Stimulated activated CD4-positive, alpha-beta T cell treated with anti-CD3 and anti-CD28 coated beads, Interleukin-1b, Interleukin-23, amount 100 ng/mL, for 48 hours (primary cell): Measurements from ENCODE around the gene GDPD1.
A peak's percentile ranks its signal among the peaks of the same experiment; 100 is the strongest.
"Not testable (repeated sequence)": the region's sequence is repeated elsewhere in the genome, so short reads cannot be mapped to it uniquely, and the experiment has no call there.

Experiments used
- DNase-seq: peaks from one replicate; pipeline ENCODE4 v3.0.0-alpha.2; 2020

GDPD1 gene

DNA sequence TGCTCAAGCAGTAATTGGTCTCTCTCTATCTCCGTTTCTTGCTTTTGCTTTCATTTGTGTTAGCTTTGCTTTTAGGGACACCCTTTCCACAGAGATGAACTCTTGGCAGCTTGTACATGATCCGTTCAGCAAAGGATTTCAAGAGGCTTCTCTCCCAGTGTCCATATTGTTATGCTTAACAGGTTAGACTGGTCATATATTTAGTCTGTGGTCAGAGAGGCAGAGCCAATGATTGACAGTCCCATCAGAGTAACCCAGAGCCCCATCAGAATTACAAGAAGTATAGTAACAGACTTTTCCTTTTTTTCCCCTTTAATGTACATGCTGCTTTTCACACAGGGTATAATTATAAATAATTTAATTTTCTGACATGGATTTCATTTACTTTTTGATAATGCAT, 34.4 kb downstream of the GDPD1 start:
- no peak for DNase-seq

- no peak for DNase-seq
These were observed 36.8 kb downstream of the GDPD1 start for GRCh38 chr17:59257101-59257500.

- DNase-seq, result no peak
These were observed 40.4 kb downstream of the GDPD1 start for GRCh38 chr17:59260722-59261121.

DNA sequence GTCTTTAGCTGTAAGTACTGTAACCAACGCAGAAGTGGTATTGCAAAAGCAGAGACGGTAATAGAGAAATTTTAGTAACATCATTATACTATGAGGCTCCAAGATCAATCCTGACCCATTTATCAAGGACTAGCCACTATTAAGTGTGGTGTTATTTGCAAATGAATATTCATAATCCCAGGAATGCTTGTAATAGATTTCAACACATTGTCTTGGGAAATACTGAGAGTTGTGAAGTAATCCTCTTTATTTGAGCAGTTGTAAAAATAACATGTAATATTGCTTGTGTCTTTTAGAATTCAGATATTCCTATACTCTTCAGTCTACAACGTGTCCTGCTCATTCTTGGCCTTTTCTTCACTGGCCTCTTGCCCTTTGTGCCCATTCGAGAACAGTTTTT, 46.4 kb downstream of the GDPD1 start:
- no peak for DNase-seq

GRCh38 chr17:59267776-59268175, 47.5 kb downstream of the GDPD1 start:
- DNase-seq, result no peak

DNA sequence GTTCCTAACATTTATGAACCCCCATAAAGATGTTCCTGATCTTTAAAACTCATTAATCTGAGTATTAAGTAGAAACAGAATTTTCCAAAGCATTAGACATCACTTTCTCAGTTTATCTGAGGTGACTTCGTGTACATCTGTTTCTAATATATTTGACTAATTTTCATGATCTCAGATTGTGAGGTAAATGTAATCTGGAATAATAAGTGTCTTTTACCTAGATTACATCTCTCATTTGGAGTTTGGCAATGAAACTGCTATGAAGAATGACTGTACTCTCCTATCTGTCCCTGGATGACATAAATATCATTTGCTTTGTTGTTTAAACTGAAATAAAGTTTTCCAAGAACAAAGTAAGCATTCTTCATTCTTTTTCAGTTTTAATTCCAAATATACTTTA, 55.3 kb downstream of the GDPD1 start:
- no peak for DNase-seq

- no peak for DNase-seq
These were observed 56.7 kb downstream of the GDPD1 start for GRCh38 chr17:59277031-59277430.

GRCh38 chr17:59278406-59278805, 58.1 kb downstream of the GDPD1 start:
- DNase-seq, result no peak

DNA sequence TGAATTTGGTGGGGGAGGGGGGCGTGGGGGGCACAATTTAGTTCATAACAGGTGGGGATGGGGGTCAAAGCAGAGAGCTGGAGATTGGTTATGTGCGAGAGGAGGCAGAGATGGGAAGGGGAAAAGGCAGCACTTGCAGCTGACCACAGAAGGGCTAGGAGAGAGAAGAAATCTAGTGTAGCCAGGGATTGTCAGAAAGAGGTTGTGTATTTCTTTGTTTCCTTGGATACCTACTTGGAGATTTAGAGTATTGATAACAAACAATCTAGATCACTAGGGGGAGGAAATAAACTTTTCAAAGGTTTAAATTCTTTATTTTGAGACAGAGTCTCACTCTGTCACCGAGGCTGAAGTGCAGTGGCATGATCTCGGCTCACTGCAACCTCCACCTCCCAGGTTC, 64.0 kb downstream of the GDPD1 start:
- no peak for DNase-seq

DNA sequence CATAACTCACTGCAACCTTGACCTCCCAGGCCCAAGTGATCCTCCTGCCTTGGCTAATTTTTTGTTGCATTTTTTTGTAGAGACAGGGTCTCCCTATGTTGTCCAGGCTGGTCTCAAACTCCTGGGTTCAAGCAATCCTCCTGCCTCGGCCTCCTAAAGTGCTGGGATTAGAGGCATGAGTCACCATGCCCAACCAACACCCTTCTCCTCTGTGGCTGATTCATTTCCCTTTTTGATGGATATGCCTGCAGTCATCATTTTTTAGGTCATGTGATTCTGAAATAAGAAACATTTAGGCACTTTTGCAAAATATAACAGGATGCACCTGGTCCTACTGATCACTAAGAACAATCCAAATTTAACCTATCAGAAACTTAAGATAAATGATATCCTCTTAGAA, 67.1 kb downstream of the GDPD1 start:
- peak; percentile 2 for DNase-seq

DNA sequence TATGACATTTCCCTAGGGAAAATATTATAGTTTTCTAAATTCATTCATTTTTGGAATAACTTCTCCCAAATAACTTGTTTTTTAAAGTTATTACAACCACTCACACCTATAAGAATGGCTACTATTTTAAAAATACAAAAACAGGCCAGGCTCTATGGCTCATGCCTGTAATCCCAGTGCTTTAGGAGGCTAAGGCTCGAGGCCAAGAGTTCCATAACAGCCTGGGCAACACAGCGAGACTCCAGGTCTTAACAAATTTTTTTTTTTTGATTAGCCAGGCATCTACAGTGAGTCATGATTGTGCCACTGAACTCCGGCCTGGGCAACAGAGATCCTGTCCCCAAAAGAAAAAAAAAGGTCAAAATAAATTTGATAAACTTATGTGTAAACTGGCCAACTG, 67.6 kb downstream of the GDPD1 start:
- DNase-seq, result no peak

GRCh38 chr17:59289981-59290301, 69.6 kb downstream of the GDPD1 start:
- no peak for DNase-seq

DNA sequence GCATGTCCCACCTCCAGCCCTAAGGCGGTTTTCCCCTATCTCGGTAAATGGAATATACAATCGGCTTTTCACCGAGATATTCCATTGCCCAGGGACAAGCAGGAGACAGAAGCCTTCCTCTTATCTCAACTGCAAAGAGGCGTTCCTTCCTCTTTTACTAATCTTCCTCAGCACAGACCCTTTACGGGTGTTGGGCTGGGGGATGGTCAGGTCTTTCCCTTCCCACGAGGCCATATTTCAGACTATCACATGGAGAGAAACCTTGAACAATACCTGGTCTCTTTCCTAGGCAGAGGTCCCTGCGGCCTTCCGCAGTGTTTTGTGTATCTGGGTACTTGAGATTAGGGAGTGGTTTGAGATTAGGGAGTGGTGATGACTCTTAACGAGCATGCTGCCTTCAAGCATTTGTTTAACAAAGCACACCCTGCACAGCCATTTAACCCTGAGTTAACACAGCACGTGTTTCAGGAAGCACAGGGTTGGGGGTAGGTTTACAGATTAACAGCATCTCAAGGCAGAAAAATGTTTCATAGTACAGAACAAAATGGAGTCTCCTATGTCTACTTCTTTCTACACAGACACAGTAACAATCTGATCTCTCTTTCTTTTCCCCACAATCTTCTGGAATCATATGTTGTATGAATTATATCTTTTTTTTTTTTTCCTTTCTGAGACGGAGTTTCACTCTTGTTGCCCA, 70.1 kb downstream of the GDPD1 start:
- DNase-seq, result not testable (repeated sequence)

DNA sequence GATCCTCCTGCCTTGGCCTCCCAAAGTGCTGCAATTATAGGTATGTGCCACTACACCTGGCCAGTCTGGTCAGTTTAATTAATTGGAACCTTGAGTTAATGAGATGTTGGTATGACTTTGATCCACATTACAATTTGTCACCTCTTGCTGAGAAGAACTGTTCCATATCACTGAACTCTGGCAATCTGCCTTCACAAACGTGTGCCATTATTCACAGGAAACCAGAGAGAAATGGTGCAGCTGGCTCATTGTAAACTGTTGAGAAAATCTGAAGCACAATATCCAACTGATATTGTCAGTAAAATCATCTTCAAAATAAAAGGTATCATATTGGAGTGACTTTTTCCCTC, 71.8 kb downstream of the GDPD1 start:
- no peak for DNase-seq

DNA sequence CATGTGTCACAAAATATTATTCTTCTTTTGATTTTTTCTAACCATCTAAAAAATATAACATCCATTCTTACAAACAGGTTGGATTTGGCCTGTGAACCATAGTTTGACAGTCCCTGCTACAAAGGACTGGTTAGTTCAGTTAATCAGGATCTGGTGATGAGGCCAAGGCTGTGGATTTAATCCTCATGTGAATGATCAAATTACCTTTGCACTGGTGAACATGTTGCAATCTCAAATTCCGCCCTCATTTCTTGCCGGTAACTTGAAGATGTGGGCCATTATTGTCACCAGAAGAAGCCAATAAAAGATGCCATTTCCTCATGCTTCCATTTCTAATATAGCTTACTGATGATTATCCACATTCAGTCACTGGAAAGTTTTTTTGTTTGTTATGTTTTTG, 75.9 kb downstream of the GDPD1 start:
- no peak for DNase-seq

GRCh38 chr17:59298521-59298920, 78.2 kb downstream of the GDPD1 start:
- DNase-seq, result no peak

GRCh38 chr17:59299400-59300092, 79.2 kb downstream of the GDPD1 start:
- DNase-seq, result no peak

DNA sequence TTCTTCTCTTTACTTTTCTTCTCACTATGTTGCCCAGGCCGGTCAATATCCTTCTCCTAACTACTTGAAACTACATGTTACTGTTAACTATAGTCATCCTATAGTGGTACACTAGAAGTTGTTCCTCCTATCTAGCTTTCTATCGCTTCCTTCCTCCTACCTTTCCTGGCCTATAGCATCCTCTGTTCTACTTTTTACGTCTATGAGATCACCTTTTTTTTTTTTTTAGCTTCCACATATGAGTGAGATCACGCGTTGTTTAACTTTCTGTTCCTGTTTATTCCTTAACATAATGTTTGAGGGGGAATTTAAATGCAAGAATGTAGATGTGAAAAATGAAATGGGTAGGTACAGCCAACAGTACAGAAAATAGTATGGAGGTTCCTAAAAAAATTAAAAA, 80.6 kb downstream of the GDPD1 start:
- no peak for DNase-seq

- no peak for DNase-seq
These were observed 84.5 kb downstream of the GDPD1 start for GRCh38 chr17:59304811-59305210.

GRCh38 chr17:59310263-59310920, 90.1 kb downstream of the GDPD1 start:
- no peak for DNase-seq

DNA sequence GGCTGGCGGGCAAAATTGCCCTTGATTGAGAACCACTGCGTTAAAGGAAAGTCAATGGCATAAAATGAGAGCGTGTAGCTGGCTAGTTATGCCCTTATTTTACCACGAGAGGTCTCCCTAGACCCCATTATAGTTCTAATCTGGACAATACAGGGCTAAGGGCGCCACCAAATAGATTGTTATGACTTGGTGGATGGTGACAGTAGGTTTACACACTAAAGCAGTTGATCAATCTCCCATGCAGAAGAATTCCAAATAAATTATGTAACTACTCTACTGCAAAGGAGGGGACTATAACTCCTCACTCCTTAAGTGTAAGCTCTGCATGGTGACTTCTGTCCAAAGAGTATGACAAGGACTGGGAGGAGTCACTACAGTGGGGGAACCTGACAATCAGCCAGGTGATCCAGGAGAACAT, 90.7 kb downstream of the GDPD1 start:
- DNase-seq, result peak; percentile 19

DNA sequence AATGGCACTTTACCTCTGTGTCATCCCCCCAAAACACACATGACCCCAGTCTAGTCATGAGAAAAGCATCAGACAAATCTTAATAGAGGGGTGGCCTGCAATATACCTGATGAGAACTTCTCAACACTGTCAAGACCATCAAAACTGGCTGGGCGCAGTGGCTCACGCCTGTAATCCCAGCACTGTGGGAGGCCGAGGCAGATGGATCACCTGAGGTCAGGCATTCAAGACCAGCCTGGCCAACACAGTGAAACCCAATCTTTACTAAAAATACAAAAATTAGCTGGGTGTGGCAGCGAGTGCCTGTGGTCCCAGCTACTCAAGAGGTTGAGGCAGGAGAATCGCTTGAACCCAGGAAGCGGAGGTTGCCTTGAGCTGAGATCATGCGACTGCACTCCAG, 91.2 kb downstream of the GDPD1 start:
- DNase-seq, result not testable (repeated sequence)

DNA sequence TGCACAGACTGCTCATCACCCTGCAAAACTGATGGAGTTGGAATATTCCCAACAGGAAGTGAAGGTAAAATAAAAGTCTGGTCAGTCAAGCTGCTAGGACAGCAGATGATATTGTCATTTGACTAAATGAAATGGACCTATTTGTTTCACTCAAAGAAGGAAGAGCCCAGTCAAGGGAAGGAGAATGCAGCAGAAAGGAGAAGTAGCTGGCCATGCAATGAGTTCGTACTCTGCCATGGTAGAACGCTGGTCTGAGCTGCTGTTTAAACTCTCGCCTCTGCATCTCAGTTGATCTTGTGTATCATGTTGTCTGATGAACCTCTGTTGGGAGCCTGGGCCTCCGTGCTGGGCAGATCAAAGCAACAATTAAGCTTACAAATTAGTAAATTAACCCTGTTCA, 95.6 kb downstream of the GDPD1 start:
- no peak for DNase-seq
